ENCODE measurements around the gene ATP8A2. TPM values are rescaled to one million over a fixed set of nuclear protein-coding genes. Genes with fewer than 3 reads are reported as not detected.

Gene ATP8A2
- total RNA-seq, 1 donor from 2014 or later = 0.40 TPM

GRCh38 chr13:25847145-25847544 is 475.4 kb downstream of the ATP8A2 start:
- no peaks in the 10 kb centered on the region for H3K9me3 Mint-ChIP-seq
- intact Hi-C loops (cut with micrococcal nuclease) = loop anchor here (1.0 to 5.0 kb wide), 6 partner anchors 26 to 125 kb away; no protein-coding TSS in a partner anchor
- peak; percentile 80 for DNase-seq
- H3K36me3 Mint-ChIP-seq (ENCODE audit: low read depth) = peaks cover 3% of the 10 kb centered on the region
- peak overlapping the region; percentile 31 for H3K4me3 Mint-ChIP-seq
- H3K27me3 Mint-ChIP-seq = peaks cover 2% of the 10 kb centered on the region
- H3K27ac Mint-ChIP-seq = peak overlapping the region; percentile 49
- H3K4me1 Mint-ChIP-seq = peaks cover 41% of the 10 kb centered on the region

DNA sequence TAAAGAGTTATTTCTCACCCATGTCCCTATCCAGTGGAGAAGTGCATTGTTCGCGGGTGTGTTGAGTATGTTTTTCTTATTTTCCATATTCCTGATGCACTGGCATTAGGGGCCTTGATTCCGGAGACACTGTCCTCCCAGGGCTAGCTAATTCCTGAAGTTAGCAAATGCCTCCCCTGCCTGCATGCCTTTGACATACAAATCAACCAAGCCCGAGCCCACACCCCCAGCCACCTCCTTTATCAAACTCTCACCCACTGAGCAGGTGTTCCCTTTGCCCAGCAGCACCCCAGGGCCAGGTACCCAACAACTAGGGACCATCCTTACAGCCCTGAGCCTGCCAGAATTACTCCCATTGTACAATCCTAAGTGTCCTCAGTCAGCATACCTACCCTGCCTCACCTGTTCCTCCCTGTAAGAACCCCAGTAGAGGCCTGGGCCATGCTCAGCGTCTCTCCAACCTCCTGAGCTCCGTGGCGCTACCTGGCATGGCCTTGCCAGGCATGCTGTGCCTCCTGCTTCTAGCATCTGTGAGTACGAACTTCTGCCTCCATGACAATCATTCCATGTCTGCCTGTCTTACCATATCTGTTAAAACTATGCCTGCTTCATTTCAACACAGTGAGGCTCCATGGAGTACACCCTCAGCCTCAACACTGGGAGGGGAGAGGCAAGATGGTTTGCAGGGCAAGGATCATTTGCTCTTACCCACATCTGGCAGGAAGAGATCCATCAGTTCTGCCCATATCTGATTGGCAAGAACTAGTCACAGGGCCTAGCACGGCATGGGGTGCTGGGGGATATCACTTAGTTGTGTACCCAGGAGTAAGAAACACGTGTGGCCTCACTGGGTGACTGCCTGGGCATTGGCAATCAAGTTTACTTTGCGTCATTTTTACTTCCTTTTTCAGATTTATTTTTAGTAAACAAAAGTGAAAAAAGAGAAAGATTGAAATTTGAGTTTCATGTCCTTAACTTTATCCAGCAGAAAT is 476.2 kb downstream of the ATP8A2 start:
- Mint-ChIP-seq H3K4me3 (peak overlapping the region; percentile 18), H3K4me1 (peaks cover 41% of the 10 kb centered on the region), H3K36me3 (ENCODE audit: low read depth) (no peaks in the 10 kb centered on the region), H3K27ac (peak overlapping the region; percentile 19), H3K27me3 (peaks cover 2% of the 10 kb centered on the region), H3K9me3 (no peaks in the 10 kb centered on the region)
- DNase-seq = no peak
- intact Hi-C loops (cut with micrococcal nuclease) = loop anchor here (1.0 to 5.0 kb wide), 6 partner anchors 25 to 124 kb away; no protein-coding TSS in a partner anchor

GRCh38 chr13:25848812-25849745 is 477.3 kb downstream of the ATP8A2 start:
- no peak overlapping the region for H3K4me3 Mint-ChIP-seq
- H3K27me3 Mint-ChIP-seq = peaks cover 2% of the 10 kb centered on the region
- no peak for DNase-seq
- no peaks in the 10 kb centered on the region for H3K9me3 Mint-ChIP-seq
- H3K4me1 Mint-ChIP-seq = peaks cover 41% of the 10 kb centered on the region
- no peak overlapping the region for H3K27ac Mint-ChIP-seq
- no peaks in the 10 kb centered on the region for H3K36me3 Mint-ChIP-seq (ENCODE audit: low read depth)
- intact Hi-C loops (cut with micrococcal nuclease) = loop anchor here (5.0 kb wide), 2 partner anchors 87 to 123 kb away; no protein-coding TSS in a partner anchor

GRCh38 chr13:25857830-25858229 is 486.1 kb downstream of the ATP8A2 start:
- Mint-ChIP-seq H3K9me3 (no peaks in the 10 kb centered on the region), H3K36me3 (ENCODE audit: low read depth) (no peaks in the 10 kb centered on the region), H3K27me3 (peaks cover 9% of the 10 kb centered on the region), H3K4me3 (no peak overlapping the region), H3K4me1 (peaks cover 2% of the 10 kb centered on the region), H3K27ac (no peak overlapping the region)
- DNase-seq = no peak
- intact Hi-C loops (cut with micrococcal nuclease) = no loop called here

DNA sequence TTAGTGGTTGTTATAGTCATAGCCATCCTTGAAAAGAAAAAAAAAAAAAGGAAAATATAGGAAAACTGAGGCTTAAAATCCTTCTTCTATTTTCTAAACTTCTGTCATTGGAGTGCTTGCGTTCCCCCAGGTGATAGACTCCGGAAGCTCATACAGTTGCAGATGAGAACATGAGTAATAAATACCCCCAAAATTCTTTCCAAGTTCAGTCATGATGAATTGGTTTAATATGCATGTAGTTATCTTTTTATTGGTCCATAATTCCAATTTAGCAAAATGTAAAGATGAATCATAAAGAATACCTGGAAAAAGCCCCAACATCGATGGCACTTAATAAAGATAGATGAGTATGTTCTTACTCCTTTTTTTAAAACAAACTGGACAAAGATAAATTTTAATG is 487.8 kb downstream of the ATP8A2 start:
- Mint-ChIP-seq H3K36me3 (ENCODE audit: low read depth) (no peaks in the 10 kb centered on the region), H3K9me3 (no peaks in the 10 kb centered on the region), H3K4me3 (no peak overlapping the region), H3K27me3 (peaks cover 9% of the 10 kb centered on the region), H3K4me1 (peaks cover 2% of the 10 kb centered on the region), H3K27ac (no peak overlapping the region)
- intact Hi-C loops (cut with micrococcal nuclease) = no loop called here
- no peak for DNase-seq

GRCh38 chr13:25860265-25860664 is 488.5 kb downstream of the ATP8A2 start:
- H3K27ac Mint-ChIP-seq = no peak overlapping the region
- peaks cover 2% of the 10 kb centered on the region for H3K4me1 Mint-ChIP-seq
- no peaks in the 10 kb centered on the region for H3K9me3 Mint-ChIP-seq
- DNase-seq = no peak
- no peaks in the 10 kb centered on the region for H3K36me3 Mint-ChIP-seq (ENCODE audit: low read depth)
- peaks cover 9% of the 10 kb centered on the region for H3K27me3 Mint-ChIP-seq
- H3K4me3 Mint-ChIP-seq = no peak overlapping the region
- intact Hi-C loops (cut with micrococcal nuclease) = no loop called here

- no peak for DNase-seq
- Mint-ChIP-seq H3K36me3 (ENCODE audit: low read depth) (no peaks in the 10 kb centered on the region), H3K4me3 (no peak overlapping the region), H3K27ac (no peak overlapping the region), H3K4me1 (peaks cover 2% of the 10 kb centered on the region), H3K27me3 (peaks cover 11% of the 10 kb centered on the region), H3K9me3 (no peaks in the 10 kb centered on the region)
- intact Hi-C loops (cut with micrococcal nuclease) = no loop called here
These were observed 489.1 kb downstream of the ATP8A2 start for GRCh38 chr13:25860862-25861261.

DNA sequence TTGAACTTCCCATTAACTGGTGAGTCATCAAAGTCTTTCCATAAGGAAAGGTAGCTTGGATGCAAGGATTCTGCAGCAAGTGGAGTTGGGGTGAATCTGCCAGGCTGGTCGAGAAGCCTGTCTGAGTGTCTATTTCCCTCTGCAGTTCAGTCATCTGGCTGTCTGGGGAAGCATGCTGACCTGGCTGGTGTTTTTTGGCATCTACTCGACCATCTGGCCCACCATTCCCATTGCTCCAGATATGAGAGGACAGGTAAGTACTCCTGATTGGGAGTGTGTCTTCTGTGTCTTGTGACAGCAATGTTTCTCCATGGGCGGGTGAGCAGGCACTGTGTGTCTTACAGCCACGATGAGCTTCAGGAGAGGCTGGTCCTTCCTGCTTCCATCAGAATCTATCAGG is 490.4 kb downstream of the ATP8A2 start:
- intact Hi-C loops (cut with micrococcal nuclease) = no loop called here
- peaks cover 2% of the 10 kb centered on the region for H3K4me1 Mint-ChIP-seq
- DNase-seq = no peak
- no peaks in the 10 kb centered on the region for H3K36me3 Mint-ChIP-seq (ENCODE audit: low read depth)
- peaks cover 14% of the 10 kb centered on the region for H3K27me3 Mint-ChIP-seq
- H3K4me3 Mint-ChIP-seq = no peak overlapping the region
- H3K27ac Mint-ChIP-seq = no peak overlapping the region
- H3K9me3 Mint-ChIP-seq = no peaks in the 10 kb centered on the region

DNA sequence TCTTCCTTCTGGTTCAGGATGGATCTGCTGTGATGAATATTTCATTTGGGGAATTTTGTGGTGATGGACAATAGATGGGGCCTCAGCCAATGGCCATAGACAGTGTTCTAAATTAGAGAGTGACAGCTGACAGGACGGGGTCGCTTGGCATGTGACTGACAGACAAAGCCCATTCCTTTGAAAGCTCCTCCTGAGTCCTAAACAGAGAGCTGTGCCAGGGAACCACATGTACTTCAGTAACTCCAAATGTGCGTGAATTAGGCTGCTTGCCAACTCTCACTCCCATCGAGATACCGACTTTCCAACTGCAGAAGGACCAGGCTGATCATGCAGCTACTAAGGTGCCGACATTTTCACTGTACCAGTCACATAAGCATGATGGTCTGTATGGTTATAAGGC is 492.3 kb downstream of the ATP8A2 start:
- H3K36me3 Mint-ChIP-seq (ENCODE audit: low read depth) = no peaks in the 10 kb centered on the region
- H3K4me1 Mint-ChIP-seq = peaks cover 4% of the 10 kb centered on the region
- intact Hi-C loops (cut with micrococcal nuclease) = no loop called here
- no peak overlapping the region for H3K4me3 Mint-ChIP-seq
- H3K27ac Mint-ChIP-seq = no peak overlapping the region
- no peak for DNase-seq
- H3K27me3 Mint-ChIP-seq = peaks cover 10% of the 10 kb centered on the region
- H3K9me3 Mint-ChIP-seq = no peaks in the 10 kb centered on the region

DNA sequence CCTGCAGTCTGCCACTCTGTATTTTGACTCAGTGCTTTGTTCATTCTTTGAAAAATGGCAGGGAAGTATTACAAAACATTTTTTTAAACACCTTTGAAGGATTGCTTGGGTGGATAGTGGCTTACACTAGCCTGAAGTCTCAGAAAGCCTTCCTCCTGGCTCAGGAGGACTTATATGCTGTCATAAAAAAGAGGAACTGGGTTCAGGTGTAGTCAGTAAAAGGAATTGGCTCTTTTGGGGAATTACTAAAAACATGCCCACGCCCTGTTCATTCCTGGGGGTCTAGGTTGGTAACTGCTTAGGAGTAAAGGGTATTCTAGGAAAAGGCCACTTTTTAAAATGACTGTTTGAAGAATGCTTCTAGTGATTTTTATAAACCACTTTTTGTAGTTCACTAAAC is 493.2 kb downstream of the ATP8A2 start:
- no peaks in the 10 kb centered on the region for H3K9me3 Mint-ChIP-seq
- no peak overlapping the region for H3K4me3 Mint-ChIP-seq
- peaks cover 10% of the 10 kb centered on the region for H3K27me3 Mint-ChIP-seq
- no peak overlapping the region for H3K27ac Mint-ChIP-seq
- no peaks in the 10 kb centered on the region for H3K36me3 Mint-ChIP-seq (ENCODE audit: low read depth)
- intact Hi-C loops (cut with micrococcal nuclease) = no loop called here
- H3K4me1 Mint-ChIP-seq = peaks cover 4% of the 10 kb centered on the region
- no peak for DNase-seq

DNA sequence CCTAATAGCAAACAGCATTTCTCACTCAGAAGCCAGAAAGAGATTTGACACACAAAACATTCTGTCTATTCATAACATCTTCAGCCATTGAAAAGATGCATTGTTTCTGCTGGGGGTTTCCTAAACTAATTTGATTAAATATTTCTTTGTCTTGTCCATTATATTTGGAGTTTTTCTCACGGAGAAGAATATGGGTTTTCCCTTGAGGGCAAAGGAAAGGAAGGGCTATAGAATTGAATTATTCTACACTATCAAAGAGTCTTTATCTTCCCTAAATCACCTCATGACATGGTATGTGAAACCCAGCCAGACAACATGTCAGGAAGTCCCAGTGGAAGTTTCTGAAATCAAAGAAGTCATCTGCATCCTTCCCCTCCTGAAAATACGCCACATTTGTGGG is 493.6 kb downstream of the ATP8A2 start:
- DNase-seq = no peak
- Mint-ChIP-seq H3K4me1 (peaks cover 4% of the 10 kb centered on the region), H3K27ac (no peak overlapping the region), H3K27me3 (peaks cover 10% of the 10 kb centered on the region), H3K9me3 (no peaks in the 10 kb centered on the region), H3K4me3 (no peak overlapping the region), H3K36me3 (ENCODE audit: low read depth) (no peaks in the 10 kb centered on the region)
- intact Hi-C loops (cut with micrococcal nuclease) = no loop called here

GRCh38 chr13:25867038-25867437 is 495.3 kb downstream of the ATP8A2 start:
- Mint-ChIP-seq H3K36me3 (ENCODE audit: low read depth) (no peaks in the 10 kb centered on the region), H3K4me1 (peaks cover 18% of the 10 kb centered on the region), H3K27me3 (peaks cover 5% of the 10 kb centered on the region), H3K27ac (no peak overlapping the region), H3K9me3 (no peaks in the 10 kb centered on the region), H3K4me3 (no peak overlapping the region)
- intact Hi-C loops (cut with micrococcal nuclease) = no loop called here
- no peak for DNase-seq

DNA sequence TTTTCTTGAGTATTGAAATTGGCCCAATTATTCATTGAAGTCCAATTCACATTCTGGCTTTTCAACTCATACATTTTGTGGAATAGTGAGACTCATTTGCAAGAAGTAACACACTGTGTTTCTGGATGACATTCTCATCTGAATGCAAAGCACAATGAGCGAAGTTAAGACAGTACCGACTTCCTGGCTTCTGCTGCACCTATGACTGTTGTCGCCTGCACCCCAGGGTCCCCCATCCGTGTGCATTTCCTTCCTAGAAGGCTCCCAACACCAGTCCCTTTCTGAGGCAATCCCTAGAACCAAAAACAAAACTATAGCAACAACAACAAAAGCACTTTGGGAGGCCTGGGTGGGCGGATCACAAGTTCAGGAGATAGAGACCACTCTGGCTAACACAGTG is 496.7 kb downstream of the ATP8A2 start:
- no peak for DNase-seq
- H3K9me3 Mint-ChIP-seq = peaks cover 5% of the 10 kb centered on the region
- H3K36me3 Mint-ChIP-seq (ENCODE audit: low read depth) = no peaks in the 10 kb centered on the region
- H3K27me3 Mint-ChIP-seq = peaks cover 5% of the 10 kb centered on the region
- intact Hi-C loops (cut with micrococcal nuclease) = no loop called here
- H3K4me3 Mint-ChIP-seq = no peak overlapping the region
- peak overlapping the region; percentile 37 for H3K27ac Mint-ChIP-seq
- peaks cover 30% of the 10 kb centered on the region for H3K4me1 Mint-ChIP-seq

Measured in activated CD4-positive, alpha-beta T cell treated with anti-CD3 and anti-CD28 coated beads, Interleukin-2, amount 10 ng/mL, durations not matched to agents 24 days and 14 days (primary cell).